DOHH2 (cell line): ENCODE measurements around the gene OSBPL3.
A peak's percentile ranks its signal among the peaks of the same experiment; 100 is the strongest.

ENCODE experiments used
- H3F3A ChIP-seq: fragments of 200-600 bp; sonication (generic), shearing (Covaris generic); 2 replicates; pipeline ENCODE4 v1.6.0; 2016; ENCODE audit warnings: antibody characterized with exemption, mild to moderate bottlenecking; ENCODE audit not compliant: control insufficient read depth, insufficient read depth
- H3K27ac ChIP-seq: fragments of 200-600 bp; sonication (generic); 2 replicates; pipeline ENCODE4 v1.5.1; 2014; ENCODE audit warnings: low read depth, mild to moderate bottlenecking, low read length, moderate library complexity
- H3K27me3 ChIP-seq: fragments of 200-600 bp; sonication (generic); 2 replicates; pipeline ENCODE4 v1.6.1; 2014; ENCODE audit warnings: mild to moderate bottlenecking, low read length, mixed read lengths; ENCODE audit not compliant: control insufficient read depth
- H3K36me3 ChIP-seq: fragments of 200-600 bp; sonication (generic); 2 replicates; pipeline ENCODE4 v1.6.1; 2014; ENCODE audit warnings: mild to moderate bottlenecking, low read length, moderate library complexity, mixed read lengths; ENCODE audit not compliant: control insufficient read depth
- H3K4me1 ChIP-seq: fragments of 200-600 bp; sonication (generic); 2 replicates; pipeline ENCODE4 v1.6.1; 2014; ENCODE audit warnings: mild to moderate bottlenecking, low read length, mixed read lengths; ENCODE audit not compliant: control insufficient read depth
- H3K4me2 ChIP-seq: fragments of 200-600 bp; sonication (generic); 2 replicates; pipeline ENCODE4 v1.6.0; 2014; ENCODE audit warnings: mild to moderate bottlenecking, low read length, moderate library complexity
- H3K4me3 ChIP-seq: fragments of 200-600 bp; sonication (generic); 2 replicates; pipeline ENCODE4 v1.5.1; 2014; ENCODE audit warnings: mild to moderate bottlenecking, low read length, mixed read lengths
- H3K79me2 ChIP-seq: fragments of 200-600 bp; sonication (generic); 2 replicates; pipeline ENCODE4 v1.6.1; 2014; ENCODE audit warnings: mild to moderate bottlenecking, low read length, mixed read lengths; ENCODE audit not compliant: control insufficient read depth
- H3K9me2 ChIP-seq: fragments of 200-600 bp; sonication (generic); replicated peaks from 2 replicates; pipeline ENCODE4 v1.6.1; 2014; ENCODE audit warnings: mild to moderate bottlenecking, low read length, mixed read lengths; ENCODE audit not compliant: control insufficient read depth
- H3K9me3 ChIP-seq: fragments of 200-600 bp; sonication (generic); 2 replicates; pipeline ENCODE4 v1.6.1; 2014; ENCODE audit warnings: antibody characterized with exemption, low read length, mixed read lengths; ENCODE audit not compliant: control insufficient read depth, insufficient read depth
- H4K20me1 ChIP-seq: fragments of 200-600 bp; sonication (generic); 2 replicates; pipeline ENCODE4 v1.6.0; 2014; ENCODE audit warnings: low read depth, mild to moderate bottlenecking, antibody characterized with exemption, low read length, moderate library complexity; ENCODE audit not compliant: control insufficient read depth, insufficient read depth
- EZH2phosphoT487 ChIP-seq: fragments of 200-600 bp; sonication (generic); IDR thresholded peaks from 2 replicates; pipeline ENCODE4 v1.6.1; 2017; ENCODE audit warnings: borderline replicate concordance, mild to moderate bottlenecking, antibody characterized with exemption, low read length, moderate library complexity, mixed read lengths
- TF ChIP-seq, protein P1 (sequence below): fragments of 200-600 bp; sonication (generic); IDR thresholded peaks from one replicate; pipeline ENCODE4 v1.5.1; 2014; ENCODE audit warnings: antibody characterized with exemption, mild to moderate bottlenecking, low read depth, low read length; ENCODE audit not compliant: poor library complexity, severe bottlenecking

Gene OSBPL3

DNA sequence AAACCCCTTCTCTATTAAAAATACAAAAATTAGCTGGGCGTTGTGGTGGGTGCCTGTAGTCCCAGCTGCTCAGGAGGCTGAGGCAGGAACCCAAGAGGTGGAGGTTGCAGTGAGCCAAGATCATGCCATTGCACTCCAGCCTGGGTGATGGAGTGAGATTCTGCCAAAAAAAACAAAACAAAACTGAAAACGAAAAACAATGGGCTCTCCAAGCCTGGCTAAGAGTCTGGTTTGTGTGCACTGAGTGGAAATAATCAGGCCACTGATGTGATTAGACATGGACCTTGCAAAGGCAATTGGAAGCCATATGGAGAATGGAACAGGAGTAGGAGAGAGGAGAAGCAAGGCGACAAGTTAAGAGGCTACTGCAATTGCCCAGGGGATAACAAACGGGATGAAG, 162.6 kb downstream of the OSBPL3 start:
- peaks cover 96% of the 10 kb centered on the region for H3K36me3 ChIP-seq
- no peaks in the 10 kb centered on the region for H3K27me3 ChIP-seq
- peaks cover 29% of the 10 kb centered on the region for H3F3A ChIP-seq

GRCh38 chr7:24816868-24817267, 163.1 kb downstream of the OSBPL3 start:
- Histone ChIP-seq H3K4me3 (no peak overlapping the region), H3K4me1 (peaks cover 33% of the 10 kb centered on the region), H3K4me2 (no peak overlapping the region), H3F3A (peaks cover 24% of the 10 kb centered on the region), H4K20me1 (no peaks in the 10 kb centered on the region), H3K79me2 (peaks cover 14% of the 10 kb centered on the region), H3K27me3 (no peaks in the 10 kb centered on the region), H3K36me3 (peaks cover 96% of the 10 kb centered on the region), H3K9me3 (no peaks in the 10 kb centered on the region), H3K9me2 (no peaks in the 10 kb centered on the region), H3K27ac (no peak overlapping the region)
- TF ChIP-seq EZH2phosphoT487 = no peak
- TF ChIP-seq, protein P1, sequence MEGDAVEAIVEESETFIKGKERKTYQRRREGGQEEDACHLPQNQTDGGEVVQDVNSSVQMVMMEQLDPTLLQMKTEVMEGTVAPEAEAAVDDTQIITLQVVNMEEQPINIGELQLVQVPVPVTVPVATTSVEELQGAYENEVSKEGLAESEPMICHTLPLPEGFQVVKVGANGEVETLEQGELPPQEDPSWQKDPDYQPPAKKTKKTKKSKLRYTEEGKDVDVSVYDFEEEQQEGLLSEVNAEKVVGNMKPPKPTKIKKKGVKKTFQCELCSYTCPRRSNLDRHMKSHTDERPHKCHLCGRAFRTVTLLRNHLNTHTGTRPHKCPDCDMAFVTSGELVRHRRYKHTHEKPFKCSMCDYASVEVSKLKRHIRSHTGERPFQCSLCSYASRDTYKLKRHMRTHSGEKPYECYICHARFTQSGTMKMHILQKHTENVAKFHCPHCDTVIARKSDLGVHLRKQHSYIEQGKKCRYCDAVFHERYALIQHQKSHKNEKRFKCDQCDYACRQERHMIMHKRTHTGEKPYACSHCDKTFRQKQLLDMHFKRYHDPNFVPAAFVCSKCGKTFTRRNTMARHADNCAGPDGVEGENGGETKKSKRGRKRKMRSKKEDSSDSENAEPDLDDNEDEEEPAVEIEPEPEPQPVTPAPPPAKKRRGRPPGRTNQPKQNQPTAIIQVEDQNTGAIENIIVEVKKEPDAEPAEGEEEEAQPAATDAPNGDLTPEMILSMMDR = no peak

More for the DNA sequence above, 162.6 kb downstream of the OSBPL3 start:
- no peak for TF ChIP-seq EZH2phosphoT487
- TF ChIP-seq, protein P1 = no peak
- Histone ChIP-seq H3K9me2 (no peaks in the 10 kb centered on the region), H3K79me2 (peaks cover 14% of the 10 kb centered on the region), H3K4me2 (no peak overlapping the region), H4K20me1 (no peaks in the 10 kb centered on the region), H3K27ac (no peak overlapping the region), H3K4me1 (peaks cover 38% of the 10 kb centered on the region), H3K4me3 (no peak overlapping the region), H3K9me3 (no peaks in the 10 kb centered on the region)

DNA sequence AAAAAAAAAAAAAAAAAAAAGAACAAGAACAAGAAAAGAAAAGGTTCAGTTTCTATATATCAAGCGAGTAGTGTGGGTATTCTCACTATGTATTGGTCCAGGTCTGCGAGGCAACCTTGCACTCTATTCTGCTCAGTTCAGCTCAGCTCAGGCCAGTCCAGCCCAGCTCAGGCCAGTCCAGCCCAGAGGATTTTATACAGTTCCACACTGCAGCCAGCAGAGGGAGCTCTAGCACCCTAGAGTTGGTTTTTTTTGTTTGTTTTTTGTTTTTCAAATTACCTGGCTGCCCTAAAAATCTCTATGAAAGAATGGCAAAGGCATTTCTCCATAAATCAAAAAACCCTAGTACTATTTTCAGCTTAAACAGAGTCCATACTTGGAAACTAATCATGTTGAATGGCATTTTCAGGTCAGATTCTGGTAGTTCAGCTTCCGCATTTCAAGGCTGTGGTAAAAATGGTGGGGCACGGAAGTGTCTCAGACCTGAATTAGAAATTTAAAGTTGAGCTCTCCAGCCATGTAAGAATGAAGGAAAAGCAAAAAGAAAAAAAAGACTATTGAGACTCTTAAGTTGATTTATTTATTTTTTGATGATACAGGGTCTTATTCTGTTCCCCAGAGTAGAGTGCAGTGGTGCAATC, 167.6 kb downstream of the OSBPL3 start:
- Histone ChIP-seq H3K4me3 (no peak overlapping the region), H3K27me3 (no peaks in the 10 kb centered on the region), H3K4me2 (no peak overlapping the region), H3K9me2 (no peaks in the 10 kb centered on the region), H3K4me1 (0 out of 2 replicates have a peak, but pooled peaks cover 4% of the 10 kb centered on the region), H3K27ac (no peak overlapping the region), H4K20me1 (no peaks in the 10 kb centered on the region), H3K79me2 (no peaks in the 10 kb centered on the region), H3K9me3 (no peaks in the 10 kb centered on the region), H3K36me3 (peaks cover 99% of the 10 kb centered on the region), H3F3A (peaks cover 7% of the 10 kb centered on the region; the same call in 1 of the 2 replicates)
- no peak for TF ChIP-seq EZH2phosphoT487
- TF ChIP-seq, protein P1 = peak; percentile 97
